GM12874 (cell line): Measurements from ENCODE around the gene SMARCC2.

Experiments used
- TF ChIP-seq, protein P1 (sequence below): IDR thresholded peaks from 2 replicates; pipeline ENCODE4 v1.5.1; 2011; ENCODE audit warnings: low read depth, mild to moderate bottlenecking, control low read depth, low read length, moderate library complexity; ENCODE audit not compliant: insufficient read depth

SMARCC2 gene

DNA sequence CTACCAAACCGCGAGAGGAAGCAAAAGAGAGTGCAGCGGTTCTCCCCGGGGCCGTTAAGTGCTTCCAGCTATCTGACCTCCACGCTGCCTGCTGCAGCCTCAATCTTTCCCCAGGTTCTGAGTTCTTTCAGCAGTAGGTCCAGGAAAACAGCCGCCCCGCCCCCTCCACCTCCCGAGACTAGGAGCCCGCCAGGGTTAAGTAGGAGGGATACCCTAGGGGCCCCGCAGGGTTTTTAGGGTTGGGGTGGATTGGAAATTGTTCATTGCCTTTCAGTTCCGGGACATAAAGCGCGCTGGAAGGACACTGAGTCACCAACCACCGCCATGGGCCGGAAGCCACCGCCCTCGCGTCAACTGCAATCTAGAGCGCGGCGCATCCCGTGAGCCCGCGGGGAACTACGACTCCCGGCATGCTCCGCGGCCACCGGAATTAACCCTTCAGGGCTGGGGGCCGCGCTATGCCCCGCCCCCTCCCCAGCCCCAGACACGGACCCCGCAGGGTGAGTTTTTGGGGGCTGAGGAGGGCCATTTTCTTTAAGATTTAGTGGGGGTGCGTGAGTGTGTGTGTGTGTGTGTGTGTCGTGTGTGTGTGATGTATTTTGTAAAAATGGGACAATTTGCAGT is 37.0 kb downstream of the SMARCC2 start, which contains the start of gene MYL6B:
Gene MYL6B, plus strand, starts transcription at position 456 of the 624 bp plus-strand sequence. CDS start 1,332 bp downstream, outside the sequence.
- TF ChIP-seq, protein P1, sequence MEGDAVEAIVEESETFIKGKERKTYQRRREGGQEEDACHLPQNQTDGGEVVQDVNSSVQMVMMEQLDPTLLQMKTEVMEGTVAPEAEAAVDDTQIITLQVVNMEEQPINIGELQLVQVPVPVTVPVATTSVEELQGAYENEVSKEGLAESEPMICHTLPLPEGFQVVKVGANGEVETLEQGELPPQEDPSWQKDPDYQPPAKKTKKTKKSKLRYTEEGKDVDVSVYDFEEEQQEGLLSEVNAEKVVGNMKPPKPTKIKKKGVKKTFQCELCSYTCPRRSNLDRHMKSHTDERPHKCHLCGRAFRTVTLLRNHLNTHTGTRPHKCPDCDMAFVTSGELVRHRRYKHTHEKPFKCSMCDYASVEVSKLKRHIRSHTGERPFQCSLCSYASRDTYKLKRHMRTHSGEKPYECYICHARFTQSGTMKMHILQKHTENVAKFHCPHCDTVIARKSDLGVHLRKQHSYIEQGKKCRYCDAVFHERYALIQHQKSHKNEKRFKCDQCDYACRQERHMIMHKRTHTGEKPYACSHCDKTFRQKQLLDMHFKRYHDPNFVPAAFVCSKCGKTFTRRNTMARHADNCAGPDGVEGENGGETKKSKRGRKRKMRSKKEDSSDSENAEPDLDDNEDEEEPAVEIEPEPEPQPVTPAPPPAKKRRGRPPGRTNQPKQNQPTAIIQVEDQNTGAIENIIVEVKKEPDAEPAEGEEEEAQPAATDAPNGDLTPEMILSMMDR, result no peak

DNA sequence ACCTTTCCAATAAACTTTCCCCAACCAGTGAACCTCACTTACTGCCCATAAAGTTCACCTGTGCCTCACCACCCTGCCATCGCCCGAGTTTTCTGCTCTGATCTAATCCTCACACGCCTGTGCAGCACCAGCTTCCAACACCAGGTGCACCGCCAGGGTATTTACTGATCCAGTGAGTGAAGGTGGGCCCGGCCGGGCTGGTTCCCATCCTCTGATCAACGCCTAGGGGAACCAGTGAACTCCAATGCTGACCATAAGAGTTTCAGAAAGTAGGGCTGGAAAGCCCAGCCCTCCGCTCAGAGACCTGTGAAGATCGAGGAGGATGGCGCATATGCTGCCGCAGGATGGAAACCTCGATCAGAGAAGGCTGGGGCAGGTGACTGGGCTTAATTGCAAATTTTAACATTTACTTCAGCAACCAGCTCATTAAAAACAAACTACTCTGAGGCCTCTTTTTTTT is 37.6 kb downstream of the SMARCC2 start:
- TF ChIP-seq, protein P1, result peak; percentile 52

DNA sequence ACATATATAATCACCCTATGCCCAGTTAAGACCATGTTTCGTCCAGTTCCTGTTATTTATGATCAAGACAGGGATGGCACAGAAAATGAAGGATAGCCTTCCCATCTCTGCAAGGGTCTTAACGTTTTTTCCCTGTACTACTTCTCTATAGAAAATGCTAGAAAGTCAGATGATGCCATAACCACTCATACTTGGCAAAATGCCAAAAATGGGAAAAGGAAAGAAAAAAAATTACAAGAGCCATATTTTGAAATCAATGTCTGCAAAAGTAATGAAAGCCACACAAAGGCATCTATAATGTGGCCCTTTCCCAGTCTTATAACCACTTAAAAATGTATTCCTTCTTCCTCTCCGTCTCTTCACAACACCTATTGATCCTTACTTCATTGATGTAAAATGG is 38.7 kb downstream of the SMARCC2 start:
- TF ChIP-seq, protein P1, result no peak

DNA sequence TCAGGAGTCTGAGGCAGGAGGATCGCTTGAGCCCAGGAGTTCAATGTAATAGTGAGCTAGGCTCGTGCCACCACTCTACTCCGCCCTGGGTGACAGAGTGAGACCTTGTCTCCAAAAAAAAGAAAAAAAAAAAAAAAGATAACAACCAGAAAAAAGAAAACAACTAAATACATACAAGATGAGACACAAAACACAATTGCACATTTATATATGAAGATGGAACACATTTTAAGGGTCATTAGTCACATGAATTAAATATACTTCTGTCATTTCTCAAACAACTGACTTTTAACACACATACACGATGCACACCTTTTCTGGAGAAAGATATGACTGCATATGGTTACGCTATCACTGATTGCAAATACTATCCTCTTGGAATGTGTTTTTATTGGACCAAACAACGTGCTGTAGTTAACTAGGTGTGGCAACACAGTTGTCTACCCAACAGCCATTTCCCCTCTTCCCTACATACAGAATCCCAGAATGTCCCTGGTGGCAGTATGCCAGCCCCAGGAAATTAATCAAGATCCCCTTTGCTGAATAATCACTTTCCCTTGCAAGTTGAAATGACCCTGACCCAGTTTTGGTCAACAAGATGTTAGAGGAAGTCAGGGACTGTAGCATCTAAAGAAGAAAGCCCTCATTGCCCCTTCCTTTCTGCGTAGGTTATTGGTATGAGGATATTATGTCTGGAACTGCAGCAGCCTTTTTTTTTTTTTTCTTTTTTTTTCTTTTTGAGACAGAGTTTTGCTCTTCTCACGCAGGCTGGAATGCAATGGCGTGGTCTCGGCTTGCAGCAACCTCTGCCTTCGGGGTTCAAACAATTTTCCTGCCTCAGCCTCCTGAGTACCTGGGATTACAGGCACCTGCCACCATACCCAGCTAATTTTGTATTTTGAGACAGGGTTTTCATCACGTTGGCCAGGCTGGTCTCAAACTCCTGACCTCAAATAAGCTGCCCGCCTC is 42.5 kb downstream of the SMARCC2 start:
- TF ChIP-seq, protein P1, result no peak

DNA sequence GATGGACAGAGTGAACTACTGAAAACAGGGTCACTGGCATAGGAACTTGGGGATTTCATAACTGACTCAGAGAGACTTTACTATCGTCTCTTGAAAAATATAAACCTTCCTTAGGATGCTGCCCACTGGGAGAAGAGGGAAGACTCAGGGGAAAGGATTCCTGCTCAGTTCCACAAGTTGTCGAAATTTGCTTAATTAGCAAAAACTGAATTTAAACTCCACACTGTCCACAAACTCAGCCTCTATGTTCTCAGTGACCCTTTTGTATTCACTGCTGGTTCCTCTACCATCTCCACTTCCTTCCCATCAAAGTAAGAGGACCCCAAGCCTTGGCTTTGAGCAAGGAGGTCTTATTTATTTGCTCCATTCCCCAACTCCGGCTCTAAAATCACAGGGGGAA is 44.1 kb downstream of the SMARCC2 start:
- TF ChIP-seq, protein P1, result no peak

DNA sequence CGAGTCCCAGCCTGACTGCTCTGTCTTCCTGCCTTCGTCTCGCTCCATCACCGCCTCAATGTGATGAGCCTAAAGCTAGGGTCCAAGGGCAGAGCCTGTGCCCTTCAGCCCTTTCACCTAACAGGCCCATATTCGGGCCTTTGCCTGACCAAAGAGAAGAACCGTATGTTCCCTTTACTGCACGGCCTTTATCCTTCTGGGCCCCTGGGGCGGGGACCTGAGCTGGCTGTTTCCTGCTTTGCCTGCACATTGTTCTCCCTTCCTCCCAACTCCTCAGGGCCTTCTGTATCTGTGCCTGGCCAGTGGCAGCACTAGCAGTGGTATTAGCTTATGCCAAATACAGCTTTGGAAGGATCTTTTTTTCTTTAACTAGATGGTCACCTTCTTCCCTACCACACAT is 45.4 kb downstream of the SMARCC2 start:
- TF ChIP-seq, protein P1, result no peak

DNA sequence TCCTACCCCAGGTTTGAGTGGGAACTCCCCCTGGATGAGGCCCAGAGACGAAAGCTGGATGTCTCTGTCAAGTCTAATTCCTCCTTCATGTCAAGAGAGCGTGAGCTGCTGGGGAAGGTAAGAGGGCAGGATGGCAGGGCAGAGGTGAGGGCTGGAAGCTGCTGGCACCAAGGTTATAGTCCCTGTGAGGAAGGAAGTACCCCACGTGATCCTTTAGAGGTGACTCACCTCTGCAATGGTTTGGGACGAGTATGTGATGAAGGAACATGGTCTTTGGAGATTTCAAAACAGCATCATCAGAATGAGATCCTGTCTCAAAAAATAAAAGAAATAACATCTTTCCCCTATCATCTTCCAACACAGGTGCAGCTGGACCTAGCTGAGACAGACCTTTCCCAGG is 46.1 kb downstream of the SMARCC2 start:
- TF ChIP-seq, protein P1, result no peak
